D721Med (cell line): Measurements from ENCODE around the gene SAXO1.

Source experiments
- DNase-seq: peaks from one replicate; pipeline ENCODE4 v3.0.0; 2011; ENCODE audit warnings: low spot score; ENCODE audit not compliant: insufficient read length
- FAIRE-seq: peaks from 2 replicates; lab custom pipeline; 2011; peaks lifted over from hg19 to GRCh38; lab: Jason Lieb, UNC
- CTCF ChIP-seq: IDR thresholded peaks from 2 replicates; pipeline ENCODE4 v1.5.1; 2012; ENCODE audit warnings: mild to moderate bottlenecking, control low read depth; ENCODE audit not compliant: insufficient read depth; ENCODE audit errors: missing control alignments

The SAXO1 gene

GRCh38 chr9:18881758-18882157, 151.3 kb downstream of the SAXO1 start:
- TF ChIP-seq CTCF: no peak
- FAIRE-seq (no peak), DNase-seq (no peak)

- DNase-seq: no peak
- no peak for TF ChIP-seq CTCF
- FAIRE-seq: no peak
Measured at GRCh38 chr9:18877984-18878383, 155.0 kb downstream of the SAXO1 start.
